Esophagus squamous epithelium (tissue), 4 donors: ENCODE data around the gene FLNB.

Source experiments
- POLR2A ChIP-seq, 4 donors: fragments of 450-650 bp; IDR thresholded peaks; one replicate each; pipeline ENCODE4 v1.6.1; 2017; ENCODE audit warnings: antibody characterized with exemption in 4 of 4, mild to moderate bottlenecking in 4 of 4, moderate library complexity in 3 of 4
- TF ChIP-seq, protein P1 (sequence below), 6 experiments: fragments of 450-650 bp in 4 of 6; fragments of 200-600 bp in 2 of 6; sonication (generic) in 2 of 6; IDR thresholded peaks; one replicate each; pipeline ENCODE4 v1.5.1; 2016 to 2019; ENCODE audit warnings: antibody characterized with exemption in 6 of 6, mild to moderate bottlenecking in 4 of 6, moderate library complexity in 4 of 6

DNA sequence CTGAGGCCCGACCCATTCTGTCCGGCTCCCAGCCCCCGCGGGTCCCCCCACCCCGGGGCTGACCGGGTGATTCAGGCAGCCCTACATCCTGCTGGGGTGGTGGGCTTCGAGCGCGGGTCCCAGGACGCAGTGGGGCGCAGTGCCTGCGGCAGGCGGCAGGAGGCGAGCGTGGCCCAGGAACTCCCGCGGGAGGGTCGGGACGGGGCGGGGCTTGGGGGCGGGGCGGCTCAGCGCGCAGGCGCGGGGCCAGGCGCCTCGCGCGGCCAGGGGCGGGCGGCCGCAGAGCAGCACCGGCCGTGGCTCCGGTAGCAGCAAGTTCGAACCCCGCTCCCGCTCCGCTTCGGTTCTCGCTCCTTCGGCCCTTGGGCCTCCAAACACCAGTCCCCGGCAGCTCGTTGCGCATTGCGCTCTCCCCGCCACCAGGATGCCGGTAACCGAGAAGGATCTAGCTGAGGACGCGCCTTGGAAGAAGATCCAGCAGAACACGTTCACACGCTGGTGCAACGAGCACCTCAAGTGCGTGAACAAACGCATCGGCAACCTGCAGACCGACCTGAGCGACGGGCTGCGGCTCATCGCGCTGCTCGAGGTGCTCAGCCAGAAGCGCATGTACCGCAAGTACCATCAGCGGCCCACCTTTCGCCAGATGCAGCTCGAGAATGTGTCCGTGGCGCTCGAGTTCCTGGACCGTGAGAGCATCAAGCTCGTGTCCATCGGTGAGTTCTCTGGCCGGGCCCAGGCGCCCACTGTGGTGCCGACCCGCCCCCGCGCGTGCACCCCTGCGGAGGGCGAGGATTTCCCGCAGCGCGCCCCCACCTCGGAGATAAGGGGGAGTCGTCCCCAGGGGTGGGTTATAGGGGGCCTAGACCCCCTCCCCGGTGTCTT, at the start of gene FLNB:
- TF ChIP-seq, protein P1, sequence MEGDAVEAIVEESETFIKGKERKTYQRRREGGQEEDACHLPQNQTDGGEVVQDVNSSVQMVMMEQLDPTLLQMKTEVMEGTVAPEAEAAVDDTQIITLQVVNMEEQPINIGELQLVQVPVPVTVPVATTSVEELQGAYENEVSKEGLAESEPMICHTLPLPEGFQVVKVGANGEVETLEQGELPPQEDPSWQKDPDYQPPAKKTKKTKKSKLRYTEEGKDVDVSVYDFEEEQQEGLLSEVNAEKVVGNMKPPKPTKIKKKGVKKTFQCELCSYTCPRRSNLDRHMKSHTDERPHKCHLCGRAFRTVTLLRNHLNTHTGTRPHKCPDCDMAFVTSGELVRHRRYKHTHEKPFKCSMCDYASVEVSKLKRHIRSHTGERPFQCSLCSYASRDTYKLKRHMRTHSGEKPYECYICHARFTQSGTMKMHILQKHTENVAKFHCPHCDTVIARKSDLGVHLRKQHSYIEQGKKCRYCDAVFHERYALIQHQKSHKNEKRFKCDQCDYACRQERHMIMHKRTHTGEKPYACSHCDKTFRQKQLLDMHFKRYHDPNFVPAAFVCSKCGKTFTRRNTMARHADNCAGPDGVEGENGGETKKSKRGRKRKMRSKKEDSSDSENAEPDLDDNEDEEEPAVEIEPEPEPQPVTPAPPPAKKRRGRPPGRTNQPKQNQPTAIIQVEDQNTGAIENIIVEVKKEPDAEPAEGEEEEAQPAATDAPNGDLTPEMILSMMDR (IDR thresholded peaks at IDR 0.05) = peak; percentile 64 to 82 (median 78)
- TF ChIP-seq POLR2A (IDR thresholded peaks at IDR 0.05) = peak in 2 of 4 donors; percentile 30 to 84
